H9 (cell line): ENCODE measurements around the gene PDS5B. TPM values are rescaled to one million over a fixed set of nuclear protein-coding genes. Genes with fewer than 3 reads are reported as not detected.

Experiments
- DNase-seq: peaks from one replicate; pipeline ENCODE4 v3.0.0-alpha.2; 2017
- H2AFZ ChIP-seq: one replicate; pipeline ENCODE4 v1.6.1; 2013; ENCODE audit warnings: mild to moderate bottlenecking, low read length, control low read depth, moderate library complexity
- H2AK5ac ChIP-seq: 2 replicates; pipeline ENCODE4 v1.6.1; 2013; ENCODE audit warnings: low read length, control low read depth, mixed read lengths; ENCODE audit not compliant: insufficient read length
- H2BK120ac ChIP-seq: one replicate; pipeline ENCODE4 v1.6.1; 2013; ENCODE audit warnings: low read depth, mild to moderate bottlenecking, low read length, control low read depth, inconsistent platforms; ENCODE audit not compliant: poor library complexity, severe bottlenecking
- H2BK12ac ChIP-seq: 2 replicates; pipeline ENCODE4 v1.6.1; 2013; ENCODE audit warnings: low read length, control low read depth, mixed read lengths, low read depth; ENCODE audit not compliant: insufficient read length
- H2BK15ac ChIP-seq: 2 replicates; pipeline ENCODE4 v1.6.1; 2013; ENCODE audit warnings: low read depth, low read length, control low read depth
- H2BK20ac ChIP-seq: one replicate; pipeline ENCODE4 v1.6.1; 2013; ENCODE audit warnings: low read depth, mild to moderate bottlenecking, low read length, control low read depth, inconsistent platforms; ENCODE audit not compliant: poor library complexity, severe bottlenecking
- H2BK5ac ChIP-seq: 2 replicates; pipeline ENCODE4 v1.6.1; 2013; ENCODE audit warnings: low read length, control low read depth, mixed read lengths; ENCODE audit not compliant: insufficient read length
- H3K14ac ChIP-seq: 2 replicates; pipeline ENCODE4 v1.6.1; 2013; ENCODE audit warnings: low read length, control low read depth; ENCODE audit not compliant: insufficient read depth
- H3K18ac ChIP-seq: 2 replicates; pipeline ENCODE4 v1.6.1; 2013; ENCODE audit warnings: low read depth, mild to moderate bottlenecking, mixed read lengths, low read length, control low read depth; ENCODE audit not compliant: insufficient read length
- H3K23ac ChIP-seq: 2 replicates; pipeline ENCODE4 v1.6.1; 2013; ENCODE audit warnings: low read length, control low read depth, mixed read lengths, low read depth; ENCODE audit not compliant: insufficient read length
- H3K23me2 ChIP-seq: 2 replicates; pipeline ENCODE4 v1.6.1; 2013; ENCODE audit warnings: low read depth, mild to moderate bottlenecking, mixed read lengths, low read length, control low read depth; ENCODE audit not compliant: insufficient read length, poor library complexity, severe bottlenecking
- H3K27ac ChIP-seq: 2 replicates; pipeline ENCODE4 v1.5.1; 2013; ENCODE audit warnings: low read length, control low read depth, mixed read lengths, low read depth; ENCODE audit not compliant: insufficient read length
- H3K27me3 ChIP-seq: 2 replicates; pipeline ENCODE4 v1.6.1; 2013; ENCODE audit warnings: low read length, control low read depth, inconsistent platforms; ENCODE audit not compliant: insufficient read depth
- H3K4ac ChIP-seq: 2 replicates; pipeline ENCODE4 v1.6.1; 2013; ENCODE audit warnings: low read depth, mild to moderate bottlenecking, control low read depth, inconsistent platforms, low read length, moderate library complexity
- H3K4me1 ChIP-seq: 2 replicates; pipeline ENCODE4 v1.6.1; 2013; ENCODE audit warnings: low read length, control low read depth, inconsistent platforms; ENCODE audit not compliant: insufficient read depth
- H3K4me2 ChIP-seq: 2 replicates; pipeline ENCODE4 v1.6.1; 2013; ENCODE audit warnings: low read length, control low read depth, mixed read lengths; ENCODE audit not compliant: insufficient read length, insufficient read depth
- H3K56ac ChIP-seq: 2 replicates; pipeline ENCODE4 v1.6.1; 2013; ENCODE audit warnings: low read depth, mild to moderate bottlenecking, mixed read lengths, low read length, control low read depth; ENCODE audit not compliant: insufficient read length
- H3K79me1 ChIP-seq: 2 replicates; pipeline ENCODE4 v1.6.1; 2013; ENCODE audit warnings: low read depth, mild to moderate bottlenecking, moderate library complexity, low read length, control low read depth, inconsistent platforms; ENCODE audit not compliant: insufficient read depth, poor library complexity, severe bottlenecking
- H3K79me2 ChIP-seq: 2 replicates; pipeline ENCODE4 v1.6.1; 2013; ENCODE audit warnings: low read length, control low read depth, inconsistent platforms; ENCODE audit not compliant: insufficient read depth
- H3K9ac ChIP-seq: 2 replicates; pipeline ENCODE4 v1.6.1; 2013; ENCODE audit warnings: low read length, control low read depth, mixed read lengths; ENCODE audit not compliant: insufficient read length; ENCODE audit errors: extremely low read depth
- H3K9me3 ChIP-seq: one replicate; pipeline ENCODE4 v1.6.1; 2013; ENCODE audit warnings: low read depth, low read length, inconsistent platforms; ENCODE audit not compliant: control insufficient read depth
- H3T11ph ChIP-seq: one replicate; pipeline ENCODE4 v1.6.1; 2013; ENCODE audit warnings: mild to moderate bottlenecking, low read length, control low read depth, inconsistent platforms
- H4K20me1 ChIP-seq: one replicate; pipeline ENCODE4 v1.6.1; 2013; ENCODE audit not compliant: control insufficient read depth, insufficient read length, insufficient read depth
- H4K5ac ChIP-seq: 2 replicates; pipeline ENCODE4 v1.6.1; 2013; ENCODE audit warnings: low read depth, mild to moderate bottlenecking, mixed read lengths, low read length, control low read depth; ENCODE audit not compliant: insufficient read length
- H4K8ac ChIP-seq: replicated peaks from 2 replicates; pipeline ENCODE4 v1.6.1; 2013; ENCODE audit warnings: low read length, control low read depth, mixed read lengths, low read depth; ENCODE audit not compliant: insufficient read length
- H4K91ac ChIP-seq: 2 replicates; pipeline ENCODE4 v1.6.1; 2013; ENCODE audit warnings: low read depth, mild to moderate bottlenecking, moderate library complexity, mixed read lengths, low read length, control low read depth; ENCODE audit not compliant: insufficient read length
- H3K27ac Mint-ChIP-seq, 3 experiments: 2 replicates in 2 of 3; 3 replicates in 1 of 3; pipeline ENCODE4 v1.8.0; 2020 to 2021; ENCODE audit warnings: mixed read lengths in 3 of 3, mild to moderate bottlenecking in 1 of 3, moderate library complexity in 1 of 3
- H3K27me3 Mint-ChIP-seq: 2 replicates; pipeline ENCODE4 v1.8.0; 2021; ENCODE audit warnings: low read depth, mild to moderate bottlenecking, moderate library complexity, mixed read lengths
- H3K36me3 Mint-ChIP-seq, 3 experiments: 2 replicates in 2 of 3; 3 replicates in 1 of 3; pipeline ENCODE4 v1.8.0; 2020 to 2021; ENCODE audit warnings: low read depth in 3 of 3, mixed read lengths in 3 of 3; ENCODE audit not compliant: insufficient read depth in 1 of 3
- H3K4me1 Mint-ChIP-seq, 2 experiments: 2 replicates each; pipeline ENCODE4 v1.8.0; 2020; ENCODE audit warnings: mixed read lengths in 2 of 2
- H3K4me3 Mint-ChIP-seq, 2 experiments: 2 replicates in 1 of 2; 3 replicates in 1 of 2; pipeline ENCODE4 v1.8.0; 2020 to 2021; ENCODE audit warnings: mild to moderate bottlenecking in 2 of 2, mixed read lengths in 2 of 2, moderate library complexity in 1 of 2
- H3K9me3 Mint-ChIP-seq, 2 experiments: 2 replicates in 1 of 2; 3 replicates in 1 of 2; pipeline ENCODE4 v1.8.0; 2020; ENCODE audit warnings: mild to moderate bottlenecking in 2 of 2, mixed read lengths in 2 of 2, moderate library complexity in 1 of 2
- CTCF ChIP-seq: fragments of 200-600 bp; sonication (generic); conservative IDR thresholded peaks from 3 replicates; pipeline ENCODE4 v1.8.0; 2021; ENCODE audit warnings: antibody characterized with exemption, mild to moderate bottlenecking
- WGBS: extraction: QIAGEN DNeasy Blood & Tissue Kit; methylation state at CpG from one replicate; pipeline ENCODE4 v1.1.7; 2013; ENCODE audit warnings: missing lambda C conversion rate, low lambda C conversion rate, mixed read lengths; ENCODE audit not compliant: insufficient read length; ENCODE audit errors: extremely low coverage; 5-methylcytosine and 5-hydroxymethylcytosine counted together
- long read RNA-seq: library from polyadenylated mRNA; unstranded; transcript quantifications from one replicate; pipeline ENCODE4 v2.0.0, GENCODE V29; 2020
- total RNA-seq: library from RNA; stranded (reverse); gene quantifications from 2 replicates; pipeline ENCODE4 v1.2.1, GENCODE V29; 2021

Gene PDS5B
- total RNA-seq, result 50.0 and 50.9 TPM in 2 replicates
- long read RNA-seq, full-length matches to known transcripts, result 7 of 148 reads
- long read RNA-seq, partial matches to known transcripts, result 103 of 148 reads
- long read RNA-seq, other reads (novel, unspliced or antisense), result 38 of 148 reads

DNA sequence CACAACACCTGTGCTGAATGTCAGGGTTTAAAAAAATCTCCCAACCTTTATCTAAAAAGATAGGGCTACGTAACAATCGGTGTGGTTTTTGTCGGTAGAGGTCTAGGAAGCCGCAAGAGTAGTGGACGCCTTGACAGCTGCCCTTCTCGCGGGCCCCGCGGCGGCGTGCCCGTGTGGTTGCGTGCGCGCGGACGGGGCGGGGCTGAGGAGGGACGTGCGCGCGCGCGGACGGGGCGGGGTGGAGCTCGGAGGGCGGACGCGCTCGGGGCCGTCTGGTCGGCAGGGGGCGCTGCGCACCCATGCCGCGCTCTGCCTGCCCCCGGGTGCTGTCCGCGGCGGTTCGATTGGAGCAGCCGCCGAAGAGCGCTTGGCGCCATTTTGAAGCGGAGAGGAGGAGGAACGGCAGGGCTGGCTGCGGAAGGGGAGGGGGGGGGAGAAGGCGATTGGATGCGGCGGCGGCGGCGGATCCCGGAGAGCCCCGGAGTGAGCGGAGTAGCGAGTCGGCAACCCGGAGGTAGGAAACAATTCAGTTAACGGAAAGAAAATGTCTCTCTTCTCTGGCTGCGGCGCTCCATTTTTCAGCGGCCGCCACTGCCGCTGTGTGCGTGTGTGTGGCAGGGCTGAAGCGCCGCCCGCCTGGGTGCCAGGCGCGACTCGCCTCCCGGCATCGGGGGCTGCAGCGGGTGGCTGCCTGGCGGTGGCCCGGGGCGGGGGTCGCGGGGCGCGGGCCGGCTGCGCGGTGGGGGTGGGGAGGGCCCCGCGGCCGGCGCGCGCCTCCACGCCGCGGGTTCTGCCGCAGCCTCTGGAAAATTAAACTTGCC lies at the start of gene PDS5B:
Gene PDS5B (plus strand): TSS at position 373 of the 821 bp plus-strand sequence. CDS start 62,321 bp downstream, outside the sequence.
- no peaks in the 10 kb centered on the region for H3K27me3 ChIP-seq
- Mint-ChIP-seq H3K27ac (peak within 1 kb of the TSS; percentile 92 to 99 (median 97)), H3K36me3 (no peaks in the 10 kb centered on the region; a peak in 1 of 7 replicates), H3K4me3 (peak within 1 kb of the TSS; percentile 88 to 93), H3K4me1 (peaks cover 36 to 38% of the 10 kb centered on the region in 2 experiments), H3K9me3 (no peaks in the 10 kb centered on the region), H3K27me3 (peaks cover 11% of the 10 kb centered on the region)
- peak; percentile 97 for DNase-seq
- H3K18ac ChIP-seq, result peak within 1 kb of the TSS; percentile 67
- H3K14ac ChIP-seq, result peak within 1 kb of the TSS; percentile 96
- no peak within 1 kb of the TSS for H2BK5ac ChIP-seq
- no peak within 1 kb of the TSS for H4K5ac ChIP-seq
- WGBS, result no CpG with 5 or more reads among the region's 97 CpGs
- H2AK5ac ChIP-seq, result no peak within 1 kb of the TSS
- H2BK20ac ChIP-seq, result no peak within 1 kb of the TSS
- no peak within 1 kb of the TSS for H3K4ac ChIP-seq
- peak; percentile 88 for TF ChIP-seq CTCF
- H2BK12ac ChIP-seq, result no peak within 1 kb of the TSS
- H3T11ph ChIP-seq, result no peak within 1 kb of the TSS
- H3K79me1 ChIP-seq, result no peaks in the 10 kb centered on the region
- peaks cover 16% of the 10 kb centered on the region; the same call in 1 of the 2 replicates for H3K79me2 ChIP-seq
- H4K91ac ChIP-seq, result no peak within 1 kb of the TSS
- no peak within 1 kb of the TSS for H4K8ac ChIP-seq
- no peak within 1 kb of the TSS for H2AFZ ChIP-seq
- peak within 1 kb of the TSS; percentile 78 for H3K4me2 ChIP-seq
- H3K27ac ChIP-seq, result peak within 1 kb of the TSS; percentile 34
- no peaks in the 10 kb centered on the region for H4K20me1 ChIP-seq
- no peaks in the 10 kb centered on the region for H3K9me3 ChIP-seq
- H3K23ac ChIP-seq, result no peak within 1 kb of the TSS
- H3K56ac ChIP-seq, result no peak within 1 kb of the TSS
- no peak within 1 kb of the TSS for H2BK15ac ChIP-seq
- peak within 1 kb of the TSS; percentile 88 for H3K9ac ChIP-seq
- no peak within 1 kb of the TSS for H2BK120ac ChIP-seq
- H3K4me1 ChIP-seq, result no peaks in the 10 kb centered on the region
- peaks cover 5% of the 10 kb centered on the region for H3K23me2 ChIP-seq
